Erythroblast (primary cell): ENCODE measurements around the gene APOBEC3A.

Experiments used
- GATA1 ChIP-seq: IDR thresholded peaks from 2 replicates; pipeline ENCODE4 v1.6.1; 2011; ENCODE audit warnings: low read depth, mild to moderate bottlenecking, control low read depth, low read length, moderate library complexity
- POLR2A ChIP-seq: IDR thresholded peaks from 2 replicates; pipeline ENCODE4 v1.6.1; 2011; ENCODE audit warnings: mild to moderate bottlenecking, low read length

- no peak for TF ChIP-seq POLR2A
- TF ChIP-seq GATA1: no peak
These were observed 6.7 kb upstream of the APOBEC3A start for GRCh38 chr22:38950527-38951295.
